Retinal pigment epithelial cell (primary cell): Measurements from ENCODE around the gene XXYLT1.

Experiments
- DNase-seq: peaks from one replicate; pipeline ENCODE4 v3.0.0-alpha.2; 2010; ENCODE audit warnings: low read depth
- H3K4me3 ChIP-seq: 2 replicates; pipeline ENCODE4 v1.5.1; 2011; ENCODE audit warnings: mild to moderate bottlenecking, low read length, control low read depth, moderate library complexity
- TF ChIP-seq, protein P1 (sequence below): conservative IDR thresholded peaks from 2 replicates; pipeline ENCODE4 v1.5.1; 2011; ENCODE audit warnings: low read depth, low read length, control low read depth, inconsistent platforms

XXYLT1 gene

GRCh38 chr3:195180490-195181112 lies 90.4 kb downstream of the XXYLT1 start:
- H3K4me3 ChIP-seq, result no peak overlapping the region
- DNase-seq, result no peak
- TF ChIP-seq, protein P1, sequence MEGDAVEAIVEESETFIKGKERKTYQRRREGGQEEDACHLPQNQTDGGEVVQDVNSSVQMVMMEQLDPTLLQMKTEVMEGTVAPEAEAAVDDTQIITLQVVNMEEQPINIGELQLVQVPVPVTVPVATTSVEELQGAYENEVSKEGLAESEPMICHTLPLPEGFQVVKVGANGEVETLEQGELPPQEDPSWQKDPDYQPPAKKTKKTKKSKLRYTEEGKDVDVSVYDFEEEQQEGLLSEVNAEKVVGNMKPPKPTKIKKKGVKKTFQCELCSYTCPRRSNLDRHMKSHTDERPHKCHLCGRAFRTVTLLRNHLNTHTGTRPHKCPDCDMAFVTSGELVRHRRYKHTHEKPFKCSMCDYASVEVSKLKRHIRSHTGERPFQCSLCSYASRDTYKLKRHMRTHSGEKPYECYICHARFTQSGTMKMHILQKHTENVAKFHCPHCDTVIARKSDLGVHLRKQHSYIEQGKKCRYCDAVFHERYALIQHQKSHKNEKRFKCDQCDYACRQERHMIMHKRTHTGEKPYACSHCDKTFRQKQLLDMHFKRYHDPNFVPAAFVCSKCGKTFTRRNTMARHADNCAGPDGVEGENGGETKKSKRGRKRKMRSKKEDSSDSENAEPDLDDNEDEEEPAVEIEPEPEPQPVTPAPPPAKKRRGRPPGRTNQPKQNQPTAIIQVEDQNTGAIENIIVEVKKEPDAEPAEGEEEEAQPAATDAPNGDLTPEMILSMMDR, result no peak

DNA sequence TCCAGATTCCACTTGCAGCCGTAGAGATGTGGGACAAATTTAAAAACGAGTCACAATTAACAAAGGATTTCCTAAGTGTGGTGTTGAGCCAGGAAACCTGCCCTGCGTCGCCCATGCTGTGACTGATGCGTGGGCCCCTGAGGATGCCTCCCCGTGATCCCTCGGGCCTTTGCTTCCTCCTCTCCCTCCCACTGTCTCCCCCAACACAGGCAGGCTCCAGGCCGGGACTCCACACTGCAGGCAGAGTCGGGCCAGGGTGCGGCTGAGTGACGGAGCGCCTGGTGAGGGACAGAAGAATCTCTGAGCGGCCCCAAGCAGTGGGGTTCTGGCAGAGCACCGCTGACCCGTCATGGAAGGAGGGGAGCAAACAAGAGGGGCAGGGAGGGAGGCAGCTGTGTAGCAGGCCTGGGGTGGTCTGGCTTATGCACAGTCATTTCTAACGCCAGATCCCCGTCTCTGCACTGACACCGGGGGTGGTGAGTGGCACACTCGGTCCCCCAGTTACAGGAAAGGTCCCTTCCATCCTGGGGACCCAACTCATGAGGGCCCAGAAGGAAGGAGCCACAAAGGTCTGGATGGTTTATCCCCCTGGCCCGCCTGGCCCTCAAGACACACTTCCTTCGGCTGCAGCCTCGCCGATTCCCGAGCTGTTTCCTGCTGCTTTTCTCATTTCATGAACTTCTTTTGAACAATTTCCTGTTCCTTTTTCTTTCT lies 91.0 kb downstream of the XXYLT1 start:
- TF ChIP-seq, protein P1, result no peak
- DNase-seq, result no peak
- H3K4me3 ChIP-seq, result no peak overlapping the region

GRCh38 chr3:195178124-195178910 lies 92.6 kb downstream of the XXYLT1 start:
- no peak overlapping the region for H3K4me3 ChIP-seq
- TF ChIP-seq, protein P1, result no peak
- DNase-seq, result no peak

- DNase-seq, result no peak
- TF ChIP-seq, protein P1, result no peak
- H3K4me3 ChIP-seq, result no peak overlapping the region
Measured at GRCh38 chr3:195177422-195178123, 93.4 kb downstream of the XXYLT1 start.

GRCh38 chr3:195176776-195177175 lies 94.2 kb downstream of the XXYLT1 start:
- TF ChIP-seq, protein P1, result no peak
- no peak for DNase-seq
- H3K4me3 ChIP-seq, result no peak overlapping the region

DNA sequence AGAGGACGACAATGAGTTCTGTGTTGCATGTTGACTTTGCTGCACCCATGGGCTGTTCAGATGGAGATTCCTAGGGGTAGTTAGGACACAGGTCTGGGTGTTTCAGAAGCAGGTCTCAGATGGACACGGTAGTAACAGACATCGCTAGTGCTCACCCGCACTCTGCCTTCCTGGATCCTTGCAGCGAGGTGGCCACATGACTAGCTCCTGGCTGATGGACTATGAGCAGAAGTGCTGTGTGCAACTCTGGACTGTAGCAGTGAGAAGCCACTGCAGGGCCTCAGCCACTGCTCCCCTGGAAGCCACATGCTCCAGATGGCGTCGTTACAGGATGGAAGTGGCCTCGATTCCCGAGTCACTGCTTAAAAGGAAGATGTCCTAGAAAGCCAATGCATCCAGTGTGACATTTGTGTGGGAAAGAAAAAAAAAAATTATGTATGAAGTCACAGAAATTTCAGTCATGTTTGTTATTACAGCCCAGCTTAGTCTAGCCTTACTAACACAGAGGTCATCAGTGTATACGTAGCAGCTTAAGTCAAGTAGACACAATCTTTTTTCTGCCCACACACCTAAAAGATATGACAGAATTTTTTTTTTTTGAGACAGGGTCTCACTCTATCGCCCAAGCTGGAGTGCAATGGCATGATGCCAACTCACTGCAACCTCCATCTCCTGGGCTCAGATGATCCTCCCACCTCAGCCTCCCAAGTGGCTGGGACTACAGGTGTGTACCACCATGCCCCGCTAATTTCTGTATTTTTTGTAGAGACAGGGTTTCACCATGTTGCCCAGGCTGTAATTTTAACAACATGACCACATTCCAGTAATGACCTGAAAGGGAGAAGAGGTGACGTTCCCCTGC lies 95.3 kb downstream of the XXYLT1 start:
- TF ChIP-seq, protein P1, result no peak
- no peak for DNase-seq
- no peak overlapping the region for H3K4me3 ChIP-seq
